Peyer's patch (tissue), 4 donors: ENCODE results near the gene DBP.

ENCODE experiments used
- CTCF ChIP-seq, 6 experiments: fragments of 450-650 bp in 4 of 6; fragments of 200-600 bp in 2 of 6; sonication (generic) in 1 of 6; IDR thresholded peaks; one replicate each; pipeline ENCODE4 v1.5.1; 2017 to 2019; ENCODE audit warnings: antibody characterized with exemption in 6 of 6, mild to moderate bottlenecking in 3 of 6, moderate library complexity in 1 of 6
- POLR2A ChIP-seq, 2 donors: fragments of 450-650 bp; IDR thresholded peaks; one replicate each; pipeline ENCODE4 v1.5.1; 2017; ENCODE audit warnings: antibody characterized with exemption in 2 of 2, mild to moderate bottlenecking in 2 of 2, moderate library complexity in 2 of 2

- no peak for TF ChIP-seq CTCF (IDR thresholded peaks at IDR 0.05)
- no peak for TF ChIP-seq POLR2A (IDR thresholded peaks at IDR 0.05)
Measured at GRCh38 chr19:48658483-48658882, 21.3 kb upstream of the DBP start.
